Measurements from ENCODE around the gene PPP1R8.

DNA sequence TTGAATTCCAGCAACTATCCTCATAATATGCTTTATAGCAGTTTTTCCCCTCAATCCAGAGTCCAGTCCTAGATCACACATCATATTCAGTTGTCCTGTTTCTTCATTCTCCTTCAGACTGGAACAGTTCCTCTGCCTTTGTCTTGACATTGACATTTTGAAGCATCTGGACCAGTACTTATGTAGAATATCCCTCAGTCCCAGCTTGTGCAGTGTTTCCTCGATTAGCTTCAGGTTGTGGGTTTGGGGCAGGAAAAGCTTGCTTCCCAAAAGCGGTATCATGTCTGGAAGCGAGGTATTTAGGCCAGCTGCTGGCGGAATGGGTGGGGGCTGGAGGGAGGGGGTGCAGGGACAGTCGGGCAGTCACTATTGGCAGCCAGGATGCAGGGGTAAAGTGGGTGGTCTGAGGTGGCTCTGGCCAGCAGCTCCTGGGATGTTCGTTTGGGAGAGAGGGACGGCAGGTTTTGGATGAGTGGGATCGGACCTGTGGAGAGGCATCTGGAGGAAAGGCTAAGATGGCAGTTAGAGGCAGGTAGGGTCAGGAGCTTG lies 48.3 kb downstream of the PPP1R8 start:
- TF ChIP-seq POLR2A (IDR thresholded peaks at IDR 0.05): no peak
- TF ChIP-seq, protein P1, sequence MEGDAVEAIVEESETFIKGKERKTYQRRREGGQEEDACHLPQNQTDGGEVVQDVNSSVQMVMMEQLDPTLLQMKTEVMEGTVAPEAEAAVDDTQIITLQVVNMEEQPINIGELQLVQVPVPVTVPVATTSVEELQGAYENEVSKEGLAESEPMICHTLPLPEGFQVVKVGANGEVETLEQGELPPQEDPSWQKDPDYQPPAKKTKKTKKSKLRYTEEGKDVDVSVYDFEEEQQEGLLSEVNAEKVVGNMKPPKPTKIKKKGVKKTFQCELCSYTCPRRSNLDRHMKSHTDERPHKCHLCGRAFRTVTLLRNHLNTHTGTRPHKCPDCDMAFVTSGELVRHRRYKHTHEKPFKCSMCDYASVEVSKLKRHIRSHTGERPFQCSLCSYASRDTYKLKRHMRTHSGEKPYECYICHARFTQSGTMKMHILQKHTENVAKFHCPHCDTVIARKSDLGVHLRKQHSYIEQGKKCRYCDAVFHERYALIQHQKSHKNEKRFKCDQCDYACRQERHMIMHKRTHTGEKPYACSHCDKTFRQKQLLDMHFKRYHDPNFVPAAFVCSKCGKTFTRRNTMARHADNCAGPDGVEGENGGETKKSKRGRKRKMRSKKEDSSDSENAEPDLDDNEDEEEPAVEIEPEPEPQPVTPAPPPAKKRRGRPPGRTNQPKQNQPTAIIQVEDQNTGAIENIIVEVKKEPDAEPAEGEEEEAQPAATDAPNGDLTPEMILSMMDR (IDR thresholded peaks at IDR 0.05): no peak
- TF ChIP-seq POLR2AphosphoS5 (IDR thresholded peaks at IDR 0.05): no peak
- no peak for TF ChIP-seq EP300 (IDR thresholded peaks at IDR 0.05)
